HG03442 (cell line): Measurements from ENCODE around the gene KCTD21.
A peak's percentile ranks its signal among the peaks of the same experiment; 100 is the strongest.
"Not testable (repeated sequence)": the region's sequence is repeated elsewhere in the genome, so short reads cannot be mapped to it uniquely, and the experiment has no call there.

Experiments used
- ATAC-seq: cut with Tn5 transposase; IDR thresholded peaks from one replicate; pipeline ENCODE4 v1.9.1; 2021; ENCODE audit warnings: mild to moderate bottlenecking, moderate library complexity; ENCODE audit not compliant: unreplicated experiment

The KCTD21 gene

GRCh38 chr11:78188286-78189173 is at the start of gene KCTD21, which contains the start of gene USP35:
Gene KCTD21, minus strand, starts transcription at chr11:78188626. Its CDS starts 14,072 bp downstream, at chr11:78174554.
Gene USP35, plus strand, starts transcription at chr11:78188919. Its CDS starts 7,327 bp downstream, at chr11:78196246.
- peak; percentile 95 for ATAC-seq

GRCh38 chr11:78237293-78238046 is 49.0 kb upstream of the KCTD21 start:
- ATAC-seq = no peak

- ATAC-seq = no peak
Measured at GRCh38 chr11:78234006-78234405, 45.6 kb upstream of the KCTD21 start.

- ATAC-seq = not testable (repeated sequence)
Measured at GRCh38 chr11:78233046-78233445, 44.6 kb upstream of the KCTD21 start.

- ATAC-seq = no peak
Measured at GRCh38 chr11:78231962-78232501, 43.6 kb upstream of the KCTD21 start.

GRCh38 chr11:78230161-78230877 is 41.9 kb upstream of the KCTD21 start:
- no peak for ATAC-seq

GRCh38 chr11:78229106-78229505 is 40.7 kb upstream of the KCTD21 start:
- ATAC-seq = no peak

GRCh38 chr11:78228467-78228866 is 40.0 kb upstream of the KCTD21 start:
- peak; percentile 46 for ATAC-seq

- ATAC-seq = peak; percentile 37
Measured at GRCh38 chr11:78227921-78228320, 39.5 kb upstream of the KCTD21 start.

GRCh38 chr11:78226684-78227680 is 38.6 kb upstream of the KCTD21 start:
- ATAC-seq = no peak

- no peak for ATAC-seq
Measured at GRCh38 chr11:78224906-78225420, 36.5 kb upstream of the KCTD21 start.

- ATAC-seq = no peak
Measured at GRCh38 chr11:78224506-78224905, 36.1 kb upstream of the KCTD21 start.

GRCh38 chr11:78223320-78223954 is 35.0 kb upstream of the KCTD21 start:
- peak; percentile 66 for ATAC-seq

GRCh38 chr11:78222726-78223125 is 34.3 kb upstream of the KCTD21 start:
- ATAC-seq = not testable (repeated sequence)

- no peak for ATAC-seq
Measured at GRCh38 chr11:78221396-78222315, 33.2 kb upstream of the KCTD21 start.

- no peak for ATAC-seq
Measured at GRCh38 chr11:78220218-78221157, 32.1 kb upstream of the KCTD21 start.
